ENCODE measurements around the gene FERMT3. TPM values are rescaled to one million over a fixed set of nuclear protein-coding genes. Genes with fewer than 3 reads are reported as not detected.

Gene FERMT3
- total RNA-seq, 1 donor from 2014 or later: 4.7 TPM

DNA sequence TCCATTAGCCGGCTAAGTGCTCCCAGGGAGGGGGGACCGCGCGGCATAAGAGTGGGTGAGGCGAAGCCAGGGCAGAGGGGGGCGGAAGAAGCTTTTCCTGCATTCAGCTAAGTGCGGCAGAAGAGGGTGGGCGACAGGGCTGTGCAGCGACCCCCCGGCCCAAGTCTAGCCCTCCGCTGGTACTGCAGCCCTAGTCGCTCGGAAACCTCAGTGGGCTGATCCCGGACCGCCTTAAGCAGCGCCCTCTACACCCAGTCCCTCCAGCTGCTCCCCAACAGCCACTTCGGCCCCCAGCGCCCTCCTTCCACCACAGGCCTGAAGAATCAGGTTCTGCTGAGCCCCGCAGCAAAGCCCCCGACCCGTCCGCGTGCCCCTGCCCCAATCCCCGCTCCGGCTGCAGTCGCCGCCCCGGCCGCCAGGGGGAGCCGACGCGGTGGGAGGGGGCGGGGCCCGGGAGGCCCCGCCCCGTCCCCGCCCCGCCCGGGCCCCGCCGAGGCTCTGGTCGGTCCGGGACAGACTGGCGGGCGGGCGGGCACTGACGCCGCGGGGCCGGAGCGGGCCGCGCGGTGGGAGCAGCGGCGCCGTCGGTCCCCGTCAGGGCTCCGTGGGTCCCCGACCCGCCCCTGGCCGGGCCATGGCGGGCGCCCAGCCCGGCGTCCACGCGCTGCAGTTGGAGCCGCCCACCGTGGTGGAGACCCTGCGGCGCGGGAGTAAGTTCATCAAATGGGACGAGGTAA is 44.7 kb downstream of the FERMT3 start, which contains the start of gene PLCB3:
Gene PLCB3, plus strand, starts transcription at position 515 of the 737 bp plus-strand sequence. Its CDS starts 120 bp downstream, at position 635.
- H3K4me1 ChIP-seq (ENCODE audit: control insufficient read depth in 3 of 3, insufficient read depth in 3 of 3, low read length in 3 of 3): peaks cover 40 to 50% (median 44%) of the 10 kb centered on the region in 3 donors
- peak within 1 kb of the TSS; percentile 80 to 84 (median 81) for H3K9ac ChIP-seq (ENCODE audit: low read depth in 1 of 3, low read length in 3 of 3)
- H3K27me3 ChIP-seq (ENCODE audit: control insufficient read depth in 3 of 3, insufficient read depth in 3 of 3, low read length in 3 of 3): no peaks in the 10 kb centered on the region
- peak within 1 kb of the TSS; percentile 73 to 78 (median 78) for H3K4me3 ChIP-seq (ENCODE audit: low read length in 3 of 3)
- no peak within 1 kb of the TSS for H3K27ac ChIP-seq (ENCODE audit: low read depth, low read length)
- H3K9me3 ChIP-seq (ENCODE audit: control insufficient read depth in 3 of 3, low read length in 3 of 3): no peaks in the 10 kb centered on the region
- H3K36me3 ChIP-seq (ENCODE audit: control insufficient read depth in 3 of 3, insufficient read depth in 3 of 3, low read length in 3 of 3): peaks cover 3 to 10% (median 5%) of the 10 kb centered on the region in 3 donors

DNA sequence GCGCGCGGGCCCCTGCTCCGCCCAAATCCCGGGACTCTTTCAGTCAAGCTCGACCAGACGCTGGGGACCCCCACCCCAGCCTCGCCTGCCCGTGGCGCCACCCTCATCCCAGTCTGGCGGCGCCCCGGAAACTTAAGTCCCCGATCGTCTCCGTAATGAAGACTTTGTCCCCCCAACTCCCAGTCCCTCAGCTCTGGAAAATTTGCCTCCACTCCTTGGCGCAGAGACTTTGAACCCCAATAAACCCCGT is 45.2 kb downstream of the FERMT3 start:
- Histone ChIP-seq H3K27ac (ENCODE audit: low read depth, low read length) (no peak overlapping the region), H3K9me3 (ENCODE audit: control insufficient read depth in 3 of 3, low read length in 3 of 3) (no peaks in the 10 kb centered on the region), H3K4me3 (ENCODE audit: low read length in 3 of 3) (peak overlapping the region; percentile 73 to 78 (median 78)), H3K9ac (ENCODE audit: low read depth in 1 of 3, low read length in 3 of 3) (peak overlapping the region; percentile 80 to 84 (median 81)), H3K36me3 (ENCODE audit: control insufficient read depth in 3 of 3, insufficient read depth in 3 of 3, low read length in 3 of 3) (peaks cover 7 to 13% (median 8%) of the 10 kb centered on the region in 3 donors), H3K27me3 (ENCODE audit: control insufficient read depth in 3 of 3, insufficient read depth in 3 of 3, low read length in 3 of 3) (no peaks in the 10 kb centered on the region), H3K4me1 (ENCODE audit: control insufficient read depth in 3 of 3, insufficient read depth in 3 of 3, low read length in 3 of 3) (peaks cover 40 to 50% (median 44%) of the 10 kb centered on the region in 3 donors)

DNA sequence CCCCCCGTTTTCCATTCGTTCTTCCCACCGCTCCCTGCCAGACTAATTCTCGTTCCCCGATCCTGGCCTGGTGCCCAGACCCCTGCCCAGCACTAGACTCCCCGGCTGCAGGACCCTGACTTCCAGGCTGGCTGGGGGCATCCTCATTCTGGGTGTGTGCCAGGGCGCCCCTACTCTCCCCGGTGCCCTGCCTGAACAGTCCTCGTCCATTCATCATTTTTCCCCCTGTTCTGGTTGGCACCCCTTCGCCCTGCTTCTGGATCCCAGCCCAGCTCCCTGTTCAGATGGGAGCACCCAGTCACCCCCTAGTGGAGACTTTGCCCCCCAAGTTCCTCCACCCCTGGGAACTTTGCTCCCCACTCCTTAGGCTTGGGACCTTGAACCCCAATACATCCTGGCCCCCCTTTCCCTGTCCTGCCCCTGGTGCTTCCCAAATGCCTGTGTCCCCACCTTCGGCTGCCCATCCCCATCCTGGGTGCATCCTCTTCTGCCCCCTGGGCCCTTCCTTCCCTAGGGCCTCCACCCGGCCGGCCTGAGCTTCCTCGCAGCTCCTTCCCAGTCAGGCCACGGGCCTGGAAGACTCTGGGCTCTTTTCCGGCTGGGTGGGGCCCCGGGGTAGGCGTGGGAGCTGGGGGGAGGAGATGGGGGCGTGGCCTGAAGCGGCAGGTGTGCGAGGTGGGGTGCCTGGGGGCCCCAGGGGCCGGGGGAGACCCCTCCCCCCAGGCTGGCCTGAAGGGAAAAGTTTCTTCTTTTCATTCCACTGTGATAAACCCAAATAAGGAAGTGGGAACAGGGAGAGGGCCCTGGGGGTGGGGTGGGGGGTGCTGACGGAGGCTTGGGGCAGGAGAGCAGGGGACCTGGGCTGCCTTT is 45.7 kb downstream of the FERMT3 start:
- peak overlapping the region; percentile 73 to 78 (median 78) for H3K4me3 ChIP-seq (ENCODE audit: low read length in 3 of 3)
- no peaks in the 10 kb centered on the region for H3K9me3 ChIP-seq (ENCODE audit: control insufficient read depth in 3 of 3, low read length in 3 of 3)
- H3K36me3 ChIP-seq (ENCODE audit: control insufficient read depth in 3 of 3, insufficient read depth in 3 of 3, low read length in 3 of 3): peaks cover 8 to 14% (median 9%) of the 10 kb centered on the region in 3 donors
- peak overlapping the region; percentile 80 to 84 (median 81) for H3K9ac ChIP-seq (ENCODE audit: low read depth in 1 of 3, low read length in 3 of 3)
- peaks cover 35 to 46% (median 39%) of the 10 kb centered on the region in 3 donors for H3K4me1 ChIP-seq (ENCODE audit: control insufficient read depth in 3 of 3, insufficient read depth in 3 of 3, low read length in 3 of 3)
- no peaks in the 10 kb centered on the region for H3K27me3 ChIP-seq (ENCODE audit: control insufficient read depth in 3 of 3, insufficient read depth in 3 of 3, low read length in 3 of 3)
- no peak overlapping the region for H3K27ac ChIP-seq (ENCODE audit: low read depth, low read length)

GRCh38 chr11:64253043-64253442 is 46.5 kb downstream of the FERMT3 start:
- Histone ChIP-seq H3K36me3 (ENCODE audit: control insufficient read depth in 3 of 3, insufficient read depth in 3 of 3, low read length in 3 of 3) (peaks cover 9 to 15% (median 13%) of the 10 kb centered on the region in 3 donors), H3K4me3 (ENCODE audit: low read length in 3 of 3) (no peak overlapping the region), H3K4me1 (ENCODE audit: control insufficient read depth in 3 of 3, insufficient read depth in 3 of 3, low read length in 3 of 3) (peaks cover 30 to 40% (median 34%) of the 10 kb centered on the region in 3 donors), H3K9me3 (ENCODE audit: control insufficient read depth in 3 of 3, low read length in 3 of 3) (no peaks in the 10 kb centered on the region), H3K9ac (ENCODE audit: low read depth in 1 of 3, low read length in 3 of 3) (peak overlapping the region in 1 of 3 donors; percentile 54), H3K27ac (ENCODE audit: low read depth, low read length) (no peak overlapping the region), H3K27me3 (ENCODE audit: control insufficient read depth in 3 of 3, insufficient read depth in 3 of 3, low read length in 3 of 3) (no peaks in the 10 kb centered on the region)

GRCh38 chr11:64253481-64253880 is 47.0 kb downstream of the FERMT3 start:
- Histone ChIP-seq H3K36me3 (ENCODE audit: control insufficient read depth in 3 of 3, insufficient read depth in 3 of 3, low read length in 3 of 3) (peaks cover 12 to 20% (median 17%) of the 10 kb centered on the region in 3 donors), H3K9ac (ENCODE audit: low read depth in 1 of 3, low read length in 3 of 3) (peak overlapping the region in 2 of 3 donors; percentile 10 to 54), H3K9me3 (ENCODE audit: control insufficient read depth in 3 of 3, low read length in 3 of 3) (no peaks in the 10 kb centered on the region), H3K27me3 (ENCODE audit: control insufficient read depth in 3 of 3, insufficient read depth in 3 of 3, low read length in 3 of 3) (no peaks in the 10 kb centered on the region), H3K4me3 (ENCODE audit: low read length in 3 of 3) (no peak overlapping the region), H3K4me1 (ENCODE audit: control insufficient read depth in 3 of 3, insufficient read depth in 3 of 3, low read length in 3 of 3) (peaks cover 29 to 36% (median 33%) of the 10 kb centered on the region in 3 donors), H3K27ac (ENCODE audit: low read depth, low read length) (no peak overlapping the region)

- Histone ChIP-seq H3K36me3 (ENCODE audit: control insufficient read depth in 3 of 3, insufficient read depth in 3 of 3, low read length in 3 of 3) (peaks cover 17 to 27% (median 23%) of the 10 kb centered on the region in 3 donors), H3K9ac (ENCODE audit: low read depth in 1 of 3, low read length in 3 of 3) (peak overlapping the region in 1 of 3 donors; percentile 54), H3K27me3 (ENCODE audit: control insufficient read depth in 3 of 3, insufficient read depth in 3 of 3, low read length in 3 of 3) (no peaks in the 10 kb centered on the region), H3K4me1 (ENCODE audit: control insufficient read depth in 3 of 3, insufficient read depth in 3 of 3, low read length in 3 of 3) (peaks cover 29 to 36% (median 33%) of the 10 kb centered on the region in 3 donors), H3K9me3 (ENCODE audit: control insufficient read depth in 3 of 3, low read length in 3 of 3) (no peaks in the 10 kb centered on the region), H3K4me3 (ENCODE audit: low read length in 3 of 3) (no peak overlapping the region), H3K27ac (ENCODE audit: low read depth, low read length) (no peak overlapping the region)
Measured at GRCh38 chr11:64254326-64254725, 47.8 kb downstream of the FERMT3 start.

DNA sequence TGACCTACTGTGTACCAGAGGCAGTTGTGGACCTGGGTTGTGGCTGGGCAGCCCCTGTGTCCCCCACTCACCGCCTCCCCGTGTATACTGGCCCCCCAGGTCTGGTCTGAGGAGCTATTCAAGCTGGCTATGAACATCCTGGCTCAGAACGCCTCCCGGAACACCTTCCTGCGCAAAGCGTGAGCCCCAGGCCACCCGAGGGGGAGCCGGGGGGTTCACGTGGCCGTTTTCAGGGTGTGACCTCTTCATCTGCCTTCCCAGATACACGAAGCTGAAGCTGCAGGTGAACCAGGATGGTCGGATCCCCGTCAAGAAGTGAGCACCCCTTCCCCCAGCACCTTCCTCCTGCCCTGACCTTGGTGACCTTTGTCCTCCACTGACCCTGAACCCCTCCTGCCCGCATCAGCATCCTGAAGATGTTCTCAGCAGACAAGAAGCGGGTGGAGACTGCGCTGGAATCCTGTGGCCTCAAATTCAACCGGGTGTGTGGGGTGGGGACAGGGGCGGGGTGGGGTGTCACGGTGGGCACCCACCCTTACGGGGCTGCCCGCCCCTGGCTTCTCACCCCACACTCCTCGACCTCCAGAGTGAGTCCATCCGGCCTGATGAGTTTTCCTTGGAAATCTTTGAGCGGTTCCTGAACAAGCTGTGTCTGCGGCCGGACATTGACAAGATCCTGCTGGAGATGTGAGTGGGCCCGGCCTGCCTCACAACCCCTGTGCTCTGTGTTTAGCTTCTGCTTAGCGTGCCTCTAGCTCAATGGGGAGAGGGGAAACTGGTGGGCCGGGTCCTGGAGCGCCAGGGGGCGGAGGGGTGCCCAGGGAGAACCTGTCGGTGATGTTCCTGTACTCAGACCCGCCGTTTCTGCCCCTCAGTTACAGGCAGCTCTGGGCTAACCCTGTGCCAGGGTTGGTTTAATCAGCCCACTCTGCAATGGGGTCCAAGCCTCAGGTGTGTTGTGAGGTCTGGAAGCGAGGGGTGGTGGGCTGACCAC is 48.9 kb downstream of the FERMT3 start:
- H3K9me3 ChIP-seq (ENCODE audit: control insufficient read depth in 3 of 3, low read length in 3 of 3): no peaks in the 10 kb centered on the region

DNA sequence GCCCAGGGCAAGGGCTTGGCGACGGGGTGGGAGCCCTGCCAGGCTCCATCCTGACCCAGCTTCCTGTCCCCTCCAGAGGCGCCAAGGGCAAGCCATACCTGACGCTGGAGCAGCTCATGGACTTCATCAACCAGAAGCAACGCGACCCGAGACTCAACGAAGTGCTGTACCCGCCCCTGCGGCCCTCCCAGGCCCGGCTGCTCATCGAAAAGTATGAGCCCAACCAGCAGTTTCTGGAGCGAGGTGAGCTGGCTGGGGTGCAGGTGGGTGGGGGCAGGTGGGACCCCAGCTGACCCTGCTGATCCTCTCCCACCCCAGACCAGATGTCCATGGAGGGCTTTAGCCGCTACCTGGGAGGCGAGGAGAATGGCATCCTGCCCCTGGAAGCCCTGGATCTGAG is 49.8 kb downstream of the FERMT3 start:
- H3K27ac ChIP-seq (ENCODE audit: low read depth, low read length): no peak overlapping the region
- H3K4me3 ChIP-seq (ENCODE audit: low read length in 3 of 3): no peak overlapping the region
- H3K36me3 ChIP-seq (ENCODE audit: control insufficient read depth in 3 of 3, insufficient read depth in 3 of 3, low read length in 3 of 3): peaks cover 29 to 34% (median 34%) of the 10 kb centered on the region in 3 donors
- peaks cover 23 to 25% (median 25%) of the 10 kb centered on the region in 3 donors for H3K4me1 ChIP-seq (ENCODE audit: control insufficient read depth in 3 of 3, insufficient read depth in 3 of 3, low read length in 3 of 3)
- no peaks in the 10 kb centered on the region for H3K9me3 ChIP-seq (ENCODE audit: control insufficient read depth in 3 of 3, low read length in 3 of 3)
- no peak overlapping the region for H3K9ac ChIP-seq (ENCODE audit: low read depth in 1 of 3, low read length in 3 of 3)
- H3K27me3 ChIP-seq (ENCODE audit: control insufficient read depth in 3 of 3, insufficient read depth in 3 of 3, low read length in 3 of 3): no peaks in the 10 kb centered on the region

More for the DNA sequence above, 48.9 kb downstream of the FERMT3 start:
- Histone ChIP-seq H3K27me3 (ENCODE audit: control insufficient read depth in 3 of 3, insufficient read depth in 3 of 3, low read length in 3 of 3) (no peaks in the 10 kb centered on the region), H3K27ac (ENCODE audit: low read depth, low read length) (no peak overlapping the region), H3K4me3 (ENCODE audit: low read length in 3 of 3) (no peak overlapping the region), H3K4me1 (ENCODE audit: control insufficient read depth in 3 of 3, insufficient read depth in 3 of 3, low read length in 3 of 3) (peaks cover 29 to 33% (median 32%) of the 10 kb centered on the region in 3 donors), H3K9ac (ENCODE audit: low read depth in 1 of 3, low read length in 3 of 3) (no peak overlapping the region), H3K36me3 (ENCODE audit: control insufficient read depth in 3 of 3, insufficient read depth in 3 of 3, low read length in 3 of 3) (peaks cover 27 to 32% (median 31%) of the 10 kb centered on the region in 3 donors)

- Histone ChIP-seq H3K27ac (ENCODE audit: low read depth, low read length) (no peak overlapping the region), H3K4me1 (ENCODE audit: control insufficient read depth in 3 of 3, insufficient read depth in 3 of 3, low read length in 3 of 3) (peaks cover 9 to 10% (median 10%) of the 10 kb centered on the region in 3 donors), H3K9ac (ENCODE audit: low read depth in 1 of 3, low read length in 3 of 3) (no peak overlapping the region), H3K4me3 (ENCODE audit: low read length in 3 of 3) (no peak overlapping the region), H3K36me3 (ENCODE audit: control insufficient read depth in 3 of 3, insufficient read depth in 3 of 3, low read length in 3 of 3) (peaks cover 45 to 47% (median 45%) of the 10 kb centered on the region in 3 donors), H3K27me3 (ENCODE audit: control insufficient read depth in 3 of 3, insufficient read depth in 3 of 3, low read length in 3 of 3) (no peaks in the 10 kb centered on the region), H3K9me3 (ENCODE audit: control insufficient read depth in 3 of 3, low read length in 3 of 3) (no peaks in the 10 kb centered on the region)
Measured at GRCh38 chr11:64258356-64258755, 51.8 kb downstream of the FERMT3 start.
